Mucosa of stomach (tissue), 1 donor: Measurements from ENCODE around the gene ENTR1.
A peak's percentile ranks its signal among the peaks of the same experiment; 100 is the strongest.

ENCODE experiments used
- H3K27me3 ChIP-seq: one replicate; pipeline ENCODE4 v1.7.0; 2013; ENCODE audit warnings: mild to moderate bottlenecking, low read length; ENCODE audit not compliant: control insufficient read depth, insufficient read depth
- H3K36me3 ChIP-seq: one replicate; pipeline ENCODE4 v1.7.0; 2013; ENCODE audit warnings: low read length; ENCODE audit not compliant: control insufficient read depth, insufficient read depth
- H3K4me1 ChIP-seq: one replicate; pipeline ENCODE4 v1.7.0; 2013; ENCODE audit warnings: mild to moderate bottlenecking, low read length; ENCODE audit not compliant: control insufficient read depth, insufficient read depth
- H3K4me3 ChIP-seq: one replicate; pipeline ENCODE4 v1.7.0; 2013; ENCODE audit warnings: low read length
- H3K9ac ChIP-seq: one replicate; pipeline ENCODE4 v1.7.0; 2013; ENCODE audit warnings: mild to moderate bottlenecking, low read length, moderate library complexity
- H3K9me3 ChIP-seq: one replicate; pipeline ENCODE4 v1.7.0; 2013; ENCODE audit warnings: mild to moderate bottlenecking, low read length, moderate library complexity; ENCODE audit not compliant: control insufficient read depth
- donor health status: Pancreatic carcinoma.

Gene ENTR1

DNA sequence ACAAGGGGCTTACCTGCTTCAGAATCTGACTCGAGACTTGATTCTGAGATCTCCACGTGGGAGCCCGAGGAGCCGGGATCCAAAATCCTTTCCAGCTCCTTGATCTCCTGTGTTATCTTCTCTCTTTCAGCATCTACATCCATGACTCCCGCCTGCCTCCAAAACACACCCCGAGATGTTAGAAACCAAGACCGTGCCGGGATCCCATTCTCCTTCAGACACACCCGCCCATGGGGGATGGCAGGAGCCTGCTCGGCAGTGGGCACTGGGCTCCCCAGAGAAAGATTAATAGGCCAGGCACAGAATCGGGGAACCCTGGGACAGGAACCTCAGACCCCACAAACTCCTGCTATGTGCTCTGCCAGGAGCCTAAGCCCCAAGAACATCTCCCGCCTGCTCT, 12.1 kb downstream of the ENTR1 start:
- H3K27me3 ChIP-seq: no peaks in the 10 kb centered on the region
- peaks cover 19% of the 10 kb centered on the region for H3K4me1 ChIP-seq
- peaks cover 6% of the 10 kb centered on the region for H3K36me3 ChIP-seq
- no peak overlapping the region for H3K4me3 ChIP-seq
- no peaks in the 10 kb centered on the region for H3K9me3 ChIP-seq
- H3K9ac ChIP-seq: peak overlapping the region; percentile 29

DNA sequence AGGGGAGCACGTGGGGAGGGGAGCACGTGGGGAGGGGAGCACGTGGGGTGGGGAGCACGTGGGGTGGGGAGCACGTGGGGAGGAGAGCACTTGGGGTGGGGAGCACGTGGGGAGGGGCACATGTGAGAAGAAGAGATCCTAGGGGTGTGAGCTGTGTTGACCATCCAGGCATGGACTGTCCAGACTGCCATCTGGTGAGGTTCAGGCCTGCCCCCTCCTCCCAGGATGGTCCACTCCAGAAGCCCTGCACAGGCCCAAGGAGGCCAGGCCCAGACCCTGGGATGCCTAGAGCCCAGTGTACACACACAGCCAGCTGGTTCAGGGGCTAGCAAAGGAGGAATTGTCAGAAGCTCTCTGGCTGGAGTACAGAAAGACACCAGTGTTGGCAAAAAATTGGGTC, 12.8 kb downstream of the ENTR1 start:
- no peaks in the 10 kb centered on the region for H3K27me3 ChIP-seq
- peaks cover 6% of the 10 kb centered on the region for H3K36me3 ChIP-seq
- H3K4me1 ChIP-seq: peaks cover 19% of the 10 kb centered on the region
- no peak overlapping the region for H3K4me3 ChIP-seq
- H3K9me3 ChIP-seq: no peaks in the 10 kb centered on the region
- H3K9ac ChIP-seq: no peak overlapping the region

GRCh38 chr9:136396219-136396515, 14.2 kb downstream of the ENTR1 start:
- H3K4me1 ChIP-seq: peaks cover 19% of the 10 kb centered on the region
- no peak overlapping the region for H3K9ac ChIP-seq
- H3K36me3 ChIP-seq: peaks cover 6% of the 10 kb centered on the region
- H3K27me3 ChIP-seq: no peaks in the 10 kb centered on the region
- no peaks in the 10 kb centered on the region for H3K9me3 ChIP-seq
- no peak overlapping the region for H3K4me3 ChIP-seq

GRCh38 chr9:136395345-136396218, 14.8 kb downstream of the ENTR1 start:
- H3K27me3 ChIP-seq: no peaks in the 10 kb centered on the region
- peaks cover 6% of the 10 kb centered on the region for H3K36me3 ChIP-seq
- H3K4me1 ChIP-seq: peaks cover 17% of the 10 kb centered on the region
- H3K9ac ChIP-seq: no peak overlapping the region
- H3K9me3 ChIP-seq: no peaks in the 10 kb centered on the region
- no peak overlapping the region for H3K4me3 ChIP-seq

- H3K9me3 ChIP-seq: no peaks in the 10 kb centered on the region
- no peak overlapping the region for H3K9ac ChIP-seq
- peaks cover 6% of the 10 kb centered on the region for H3K36me3 ChIP-seq
- no peak overlapping the region for H3K4me3 ChIP-seq
- H3K4me1 ChIP-seq: peaks cover 12% of the 10 kb centered on the region
- no peaks in the 10 kb centered on the region for H3K27me3 ChIP-seq
These were observed 15.4 kb downstream of the ENTR1 start for GRCh38 chr9:136395020-136395340.

DNA sequence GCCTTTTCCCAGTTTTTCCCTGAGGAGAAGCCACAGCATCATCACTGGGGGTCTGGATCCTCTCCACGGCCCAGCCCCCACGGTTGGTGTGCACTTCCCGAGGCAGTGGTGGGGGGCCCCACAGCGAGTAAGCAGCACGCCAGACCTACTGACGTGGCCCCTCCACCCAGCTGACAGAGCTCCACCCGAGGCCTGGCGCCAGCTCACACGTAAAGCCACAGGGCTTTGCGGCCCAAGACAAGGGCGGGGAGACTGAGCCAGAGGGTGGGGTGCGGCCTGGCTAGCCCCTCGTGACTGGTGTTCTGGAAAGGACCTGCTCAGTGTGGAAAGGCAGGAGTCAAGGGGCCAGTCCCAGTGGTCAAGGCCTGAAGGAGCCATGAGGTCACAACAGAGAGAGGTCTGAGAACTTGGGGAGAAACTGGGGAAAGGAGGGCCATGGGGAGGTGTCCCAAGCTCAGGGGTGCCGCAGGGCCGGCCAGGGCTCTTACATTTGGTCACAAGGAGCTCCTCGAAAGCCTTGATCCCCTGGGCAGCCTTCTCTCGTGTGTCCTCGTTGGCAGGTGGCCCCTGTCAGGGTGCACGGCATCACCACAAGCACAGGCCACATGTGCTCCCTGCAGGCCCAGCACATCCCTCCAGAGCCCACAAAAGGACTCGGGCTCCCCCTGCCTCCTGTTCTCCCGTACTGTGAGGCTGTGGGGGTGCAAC, 15.9 kb downstream of the ENTR1 start:
- Histone ChIP-seq H3K36me3 (peaks cover 6% of the 10 kb centered on the region), H3K27me3 (no peaks in the 10 kb centered on the region), H3K4me1 (peaks cover 12% of the 10 kb centered on the region), H3K9me3 (no peaks in the 10 kb centered on the region), H3K9ac (no peak overlapping the region), H3K4me3 (no peak overlapping the region)

DNA sequence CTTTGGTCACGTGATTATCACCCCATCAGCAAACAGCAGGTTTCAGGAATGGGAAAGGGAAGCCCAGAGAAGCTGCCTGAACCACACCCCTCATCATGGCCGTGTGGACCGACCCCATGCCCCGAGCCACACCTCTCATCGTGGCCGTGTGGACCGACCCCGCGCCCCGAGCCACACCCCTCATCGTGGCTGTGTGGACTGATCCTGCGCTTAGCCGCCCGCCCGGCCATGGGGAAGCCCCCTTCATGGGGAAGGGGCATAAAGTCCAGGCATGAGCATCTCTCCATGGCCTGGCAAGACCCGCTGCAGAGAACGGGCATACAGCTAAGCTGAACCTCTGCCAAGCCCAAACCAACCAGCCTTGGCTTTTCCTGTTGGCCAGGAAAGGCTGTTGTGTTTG, 16.9 kb downstream of the ENTR1 start:
- peaks cover 7% of the 10 kb centered on the region for H3K36me3 ChIP-seq
- no peaks in the 10 kb centered on the region for H3K27me3 ChIP-seq
- H3K4me3 ChIP-seq: no peak overlapping the region
- H3K4me1 ChIP-seq: peaks cover 4% of the 10 kb centered on the region
- H3K9me3 ChIP-seq: no peaks in the 10 kb centered on the region
- no peak overlapping the region for H3K9ac ChIP-seq

GRCh38 chr9:136392538-136393449, 17.6 kb downstream of the ENTR1 start:
- no peaks in the 10 kb centered on the region for H3K9me3 ChIP-seq
- no peaks in the 10 kb centered on the region for H3K27me3 ChIP-seq
- H3K4me3 ChIP-seq: no peak overlapping the region
- peaks cover 11% of the 10 kb centered on the region for H3K36me3 ChIP-seq
- no peak overlapping the region for H3K9ac ChIP-seq
- no peaks in the 10 kb centered on the region for H3K4me1 ChIP-seq

DNA sequence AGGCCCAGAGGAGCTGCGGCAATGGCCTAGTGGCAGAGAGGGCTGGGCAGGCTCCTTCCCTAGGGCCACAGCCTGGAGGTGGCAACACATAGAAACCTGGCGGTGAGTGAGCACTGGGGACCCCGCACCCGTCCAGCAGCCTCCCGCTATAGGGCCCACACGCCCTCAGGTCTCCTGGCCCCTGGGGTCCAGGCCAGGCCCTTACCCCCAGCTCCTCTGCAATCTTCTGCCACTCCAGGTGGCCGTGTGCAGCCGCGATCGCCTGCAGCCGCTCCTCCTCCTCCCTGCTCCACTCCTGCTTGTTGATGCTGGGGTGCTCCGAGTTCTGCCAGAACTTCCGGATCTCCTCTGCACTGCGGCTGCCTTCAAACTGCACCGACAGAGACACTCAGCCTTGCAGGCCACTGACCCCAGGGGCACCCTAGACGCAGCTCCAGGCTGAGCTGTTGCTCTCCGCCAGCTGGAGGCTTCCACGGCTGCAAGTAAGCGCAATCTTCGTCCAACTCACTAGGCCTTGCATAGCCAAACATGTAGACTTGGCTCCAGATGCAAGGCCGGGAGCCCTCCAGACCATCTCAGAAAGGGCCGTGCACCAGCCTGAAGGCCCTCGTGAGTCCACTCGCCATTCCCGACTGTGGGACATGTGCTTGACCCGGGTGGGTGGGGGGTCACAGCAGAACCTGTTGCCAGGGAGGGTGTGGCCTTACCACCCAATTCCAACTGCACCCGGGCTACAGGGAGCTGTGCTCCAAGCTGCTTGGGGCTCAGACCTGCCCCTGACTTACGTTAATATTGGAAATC, 18.5 kb downstream of the ENTR1 start:
- Histone ChIP-seq H3K9ac (no peak overlapping the region), H3K36me3 (peaks cover 11% of the 10 kb centered on the region), H3K27me3 (no peaks in the 10 kb centered on the region), H3K4me3 (no peak overlapping the region), H3K9me3 (no peaks in the 10 kb centered on the region), H3K4me1 (no peaks in the 10 kb centered on the region)

- H3K27me3 ChIP-seq: no peaks in the 10 kb centered on the region
- no peak overlapping the region for H3K9ac ChIP-seq
- no peaks in the 10 kb centered on the region for H3K9me3 ChIP-seq
- peaks cover 4% of the 10 kb centered on the region for H3K36me3 ChIP-seq
- H3K4me3 ChIP-seq: no peak overlapping the region
- H3K4me1 ChIP-seq: no peaks in the 10 kb centered on the region
These were observed 21.0 kb downstream of the ENTR1 start for GRCh38 chr9:136389396-136389795.

DNA sequence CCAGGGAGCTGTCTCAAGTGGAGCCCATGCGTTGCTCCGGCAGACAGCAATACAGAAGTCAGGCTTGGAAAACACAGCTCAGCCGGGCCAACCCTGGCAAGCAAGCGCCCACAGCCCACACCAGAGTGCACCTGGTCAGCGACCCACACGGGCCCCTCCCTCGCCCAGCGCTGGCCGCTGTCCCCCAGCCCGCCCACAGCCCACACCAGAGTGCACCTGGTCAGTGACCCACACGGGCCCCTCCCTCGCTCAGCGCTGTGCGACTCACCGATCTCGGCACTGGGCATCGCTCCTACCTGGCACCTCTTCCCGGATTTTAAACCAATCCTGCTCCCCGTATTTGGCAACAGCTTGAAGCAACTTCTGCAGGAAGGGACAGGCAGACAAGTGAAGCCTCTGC, 23.2 kb downstream of the ENTR1 start:
- Histone ChIP-seq H3K36me3 (peaks cover 4% of the 10 kb centered on the region), H3K9ac (no peak overlapping the region), H3K27me3 (no peaks in the 10 kb centered on the region)

More for the DNA sequence above, 23.2 kb downstream of the ENTR1 start:
- Histone ChIP-seq H3K9me3 (no peaks in the 10 kb centered on the region), H3K4me1 (no peaks in the 10 kb centered on the region), H3K4me3 (no peak overlapping the region)
